AG08396 (cell line): ENCODE measurements around the gene MRPS25.

Experiments
- DNase-seq: peaks from one replicate; pipeline ENCODE4 v3.0.0; 2012; ENCODE audit warnings: low spot score, mixed read lengths

The MRPS25 gene

DNA sequence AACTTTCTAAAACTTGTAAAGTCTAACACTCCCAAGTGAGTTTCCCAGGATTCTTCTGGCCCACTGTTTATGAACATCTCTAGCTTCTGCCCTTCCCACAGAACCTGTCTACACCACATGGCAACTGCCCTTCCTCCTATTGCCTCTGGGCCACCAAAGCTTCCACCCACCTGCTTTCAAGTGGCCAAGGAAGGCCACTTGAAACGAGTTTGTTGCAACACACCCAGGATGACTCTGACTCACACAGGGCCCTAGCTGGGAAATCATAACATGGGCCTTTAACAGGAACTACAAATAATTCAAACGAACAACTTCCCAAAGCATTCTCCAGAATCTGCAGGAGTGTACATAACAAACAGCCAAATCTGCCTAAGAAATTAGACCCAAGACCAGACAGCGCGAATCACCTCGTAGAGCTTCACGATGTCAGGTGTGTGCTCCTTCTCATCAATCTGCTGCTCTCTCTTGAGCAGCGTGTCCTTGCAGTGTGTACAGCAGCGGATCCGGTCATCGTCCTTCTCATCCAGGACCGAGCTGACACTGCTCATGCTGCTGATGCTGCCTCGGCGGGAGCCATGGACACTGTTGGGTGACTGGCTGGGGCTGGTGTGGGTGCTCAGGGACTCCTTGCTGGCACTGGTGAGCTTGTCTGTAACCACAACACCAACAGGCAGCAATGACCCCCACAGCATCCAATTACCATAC, 17.0 kb upstream of the MRPS25 start:
- DNase-seq = peak; percentile 39

GRCh38 chr3:15079091-15079490, 14.0 kb upstream of the MRPS25 start:
- no peak for DNase-seq

- no peak for DNase-seq
Measured at GRCh38 chr3:15074500-15074899, 9.4 kb upstream of the MRPS25 start.

DNA sequence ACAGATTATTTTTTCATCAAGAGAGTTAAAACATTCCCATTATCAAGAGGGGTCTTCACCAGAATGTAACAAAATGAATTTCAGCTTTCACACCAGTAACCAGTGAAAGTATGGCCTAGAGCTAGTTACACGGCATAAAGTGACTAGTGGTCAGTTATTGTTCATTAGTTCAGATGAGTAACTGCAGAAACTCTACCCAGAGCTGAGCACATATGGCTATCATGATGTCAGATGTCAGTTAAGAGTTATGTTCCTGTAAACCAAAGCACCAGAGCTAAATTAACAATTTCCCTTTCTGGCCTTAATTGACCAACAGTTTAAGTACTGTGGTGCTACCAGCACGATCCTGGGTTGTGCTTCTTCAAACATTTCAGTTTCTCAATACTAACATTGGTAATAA, 6.6 kb upstream of the MRPS25 start:
- no peak for DNase-seq

- DNase-seq = no peak
Measured at GRCh38 chr3:15069441-15069840, 4.3 kb upstream of the MRPS25 start.

DNA sequence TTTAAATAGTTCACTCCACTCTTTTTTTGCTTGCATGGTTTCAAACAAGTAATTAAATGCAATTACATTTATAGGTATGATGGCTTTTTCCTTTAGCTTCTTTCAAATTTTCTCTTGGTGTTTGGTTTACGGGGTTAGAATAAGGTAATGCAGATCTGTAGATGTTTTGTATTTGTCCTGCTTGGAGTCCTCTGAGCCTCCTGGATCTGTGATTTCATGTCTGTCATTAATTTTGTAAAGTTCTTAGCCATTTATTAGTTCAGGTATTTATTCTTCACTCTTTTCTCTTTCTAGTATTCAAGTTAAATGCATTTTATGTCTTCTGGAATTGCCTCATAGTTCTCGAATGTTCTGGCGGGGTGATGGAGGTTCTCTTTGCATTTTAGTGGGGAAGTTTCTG, 1.4 kb upstream of the MRPS25 start:
- no peak for DNase-seq

GRCh38 chr3:15065550-15066007, 464 bp upstream of the MRPS25 start:
- DNase-seq = no peak

DNA sequence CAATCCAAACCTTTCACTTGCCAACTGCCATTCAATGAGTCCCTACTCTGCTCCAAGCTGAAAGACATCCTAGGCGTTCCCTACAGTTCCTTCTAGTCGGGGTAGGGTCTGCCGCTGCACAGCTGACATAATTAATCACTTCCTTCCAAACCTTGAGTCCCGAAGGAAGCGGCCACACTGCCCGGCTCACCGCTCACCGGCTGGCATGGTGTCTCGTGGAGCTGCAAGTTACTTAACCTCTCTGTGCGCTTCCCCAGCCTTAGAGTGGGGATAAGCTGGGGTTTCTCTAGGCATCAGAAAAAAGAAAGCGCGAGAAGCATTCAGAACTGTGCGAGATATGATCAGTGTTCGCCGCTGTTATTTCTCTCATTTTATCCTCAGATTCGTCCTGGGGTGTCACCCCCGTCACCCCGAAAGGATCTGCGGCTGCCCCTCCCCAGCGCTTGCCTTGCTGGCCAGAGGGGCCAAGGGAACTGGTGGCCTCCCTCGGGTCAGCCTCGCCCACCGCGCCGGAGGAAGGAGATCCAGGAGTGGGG, 748 bp downstream of the MRPS25 start:
- peak; percentile 60 for DNase-seq

GRCh38 chr3:15063656-15064286, 1.3 kb downstream of the MRPS25 start:
- DNase-seq = no peak

DNA sequence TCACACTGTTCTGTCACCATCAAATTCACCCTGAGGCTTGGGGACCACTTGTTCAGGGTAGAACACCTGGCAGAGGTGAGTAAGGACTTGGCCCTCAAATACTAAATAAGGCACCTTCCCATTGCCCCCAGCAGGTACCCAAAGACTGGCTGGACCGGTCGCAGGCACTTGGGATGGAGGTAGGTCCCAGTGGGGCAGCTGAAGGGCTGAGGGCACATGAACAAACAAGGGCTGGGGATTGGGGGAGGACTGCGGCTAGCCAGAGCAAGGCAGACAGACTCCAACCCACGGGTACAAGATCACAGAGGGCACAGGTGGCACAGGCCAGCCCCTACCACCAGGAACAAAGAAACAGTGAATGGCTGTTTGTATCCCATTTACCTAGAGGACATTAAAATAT, 1.9 kb downstream of the MRPS25 start:
- DNase-seq = no peak

- no peak for DNase-seq
Measured at GRCh38 chr3:15060029-15060428, 5.1 kb downstream of the MRPS25 start.

DNA sequence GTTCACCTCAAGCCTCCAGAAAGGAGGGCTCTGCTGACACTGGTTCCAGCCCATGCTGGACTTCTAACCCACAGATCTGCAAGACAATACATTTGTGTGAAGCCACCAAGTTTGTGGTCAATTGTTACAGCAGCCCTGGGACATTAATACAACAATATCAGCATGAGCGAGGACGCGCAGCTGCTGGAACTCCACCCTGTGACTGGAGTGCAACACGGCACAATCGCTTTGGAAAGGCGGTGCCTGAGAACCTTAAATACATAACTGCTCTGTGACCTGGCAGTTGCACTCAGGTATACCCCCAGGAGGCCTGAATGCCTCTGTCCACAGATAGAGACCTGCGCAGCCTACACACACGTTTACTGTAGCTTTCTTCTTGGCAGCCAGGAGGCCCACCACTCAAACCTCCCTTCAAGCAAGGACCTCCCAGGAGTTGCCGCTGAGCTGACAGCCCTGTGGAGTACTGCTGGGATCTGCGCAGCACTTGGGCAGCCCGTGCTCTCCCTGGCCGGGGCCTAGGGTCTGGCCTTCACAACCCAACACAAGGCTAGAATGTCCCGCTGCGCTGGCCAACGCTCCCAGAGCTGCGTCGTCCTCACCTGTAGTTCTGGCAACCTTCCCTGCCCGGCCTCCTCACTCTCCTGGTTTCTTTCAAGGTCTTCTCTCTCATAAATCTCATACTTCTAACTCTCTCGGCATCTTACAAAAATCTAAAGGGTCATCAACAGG, 8.3 kb downstream of the MRPS25 start:
- DNase-seq = no peak

DNA sequence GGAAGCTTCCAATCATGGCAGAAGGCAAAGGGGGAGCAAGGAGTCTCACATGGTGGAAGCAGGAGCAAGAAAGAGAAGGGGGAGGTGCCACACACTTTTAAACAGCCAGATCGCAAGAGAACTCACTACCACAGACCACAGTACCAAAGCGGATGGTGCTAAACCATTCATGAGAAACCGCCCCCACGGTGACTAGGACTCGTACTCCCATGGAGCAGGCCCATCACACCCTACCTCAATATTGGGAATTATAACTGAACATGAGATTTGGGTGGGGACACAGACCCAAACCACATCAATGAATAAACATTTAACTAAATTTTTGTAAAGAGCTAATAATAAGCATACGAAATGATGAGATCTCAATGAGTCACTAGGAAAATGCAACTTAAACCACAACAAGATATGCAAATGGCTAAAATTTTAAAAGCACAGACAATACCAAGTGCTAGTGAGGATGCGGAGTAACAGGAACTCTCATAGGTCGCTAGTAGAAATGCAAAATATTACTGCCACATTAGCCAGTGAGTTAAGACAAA, 10.0 kb downstream of the MRPS25 start:
- DNase-seq = peak; percentile 33

GRCh38 chr3:15053541-15053940, 11.6 kb downstream of the MRPS25 start:
- DNase-seq = no peak

DNA sequence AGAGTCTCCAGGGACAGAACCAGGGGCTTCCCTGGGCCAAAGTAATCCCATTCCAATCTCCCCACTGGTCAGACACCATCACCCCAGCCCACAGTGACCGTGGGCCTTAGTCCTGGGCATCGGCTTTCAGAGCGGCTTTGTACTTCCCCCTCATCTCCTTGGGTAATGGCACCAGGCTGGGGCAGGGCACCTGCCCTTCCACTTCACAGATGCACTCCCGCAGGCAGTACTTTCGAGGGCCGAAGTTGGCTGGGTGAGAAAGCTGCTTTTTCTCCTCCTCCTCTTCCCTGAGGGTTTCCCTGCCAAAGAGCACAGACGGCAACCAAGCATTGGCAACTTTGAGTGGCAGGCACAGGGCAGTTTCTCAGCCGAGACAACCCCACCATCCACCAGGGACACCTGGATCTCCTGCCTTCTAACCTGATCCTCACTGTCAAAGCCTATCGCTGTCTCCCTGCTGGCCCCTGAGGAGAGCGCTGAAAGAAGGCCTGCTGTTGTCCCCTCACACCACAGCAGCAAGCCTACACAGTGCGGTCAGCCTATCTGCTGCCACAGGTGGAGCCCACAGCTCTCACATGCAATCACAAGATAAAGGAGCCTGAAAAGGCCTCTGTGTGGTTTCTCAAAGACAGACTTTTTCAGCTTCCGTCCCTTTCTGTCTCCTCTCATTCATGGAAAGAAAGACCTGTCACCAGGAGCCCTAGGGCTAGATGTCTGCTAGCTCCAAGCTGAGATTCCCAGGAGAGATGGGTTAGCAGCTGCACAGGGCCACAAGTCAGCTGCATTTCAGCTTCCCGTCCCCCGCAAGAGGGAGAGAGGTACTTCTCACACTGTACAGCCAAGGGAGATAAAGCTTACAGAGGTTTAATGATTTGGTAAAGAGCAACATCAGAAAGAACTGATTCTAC, 12.5 kb downstream of the MRPS25 start:
- no peak for DNase-seq

GRCh38 chr3:15051531-15051930, 13.6 kb downstream of the MRPS25 start:
- DNase-seq = peak; percentile 67

- DNase-seq = no peak
Measured at GRCh38 chr3:15050405-15051092, 14.6 kb downstream of the MRPS25 start.

DNA sequence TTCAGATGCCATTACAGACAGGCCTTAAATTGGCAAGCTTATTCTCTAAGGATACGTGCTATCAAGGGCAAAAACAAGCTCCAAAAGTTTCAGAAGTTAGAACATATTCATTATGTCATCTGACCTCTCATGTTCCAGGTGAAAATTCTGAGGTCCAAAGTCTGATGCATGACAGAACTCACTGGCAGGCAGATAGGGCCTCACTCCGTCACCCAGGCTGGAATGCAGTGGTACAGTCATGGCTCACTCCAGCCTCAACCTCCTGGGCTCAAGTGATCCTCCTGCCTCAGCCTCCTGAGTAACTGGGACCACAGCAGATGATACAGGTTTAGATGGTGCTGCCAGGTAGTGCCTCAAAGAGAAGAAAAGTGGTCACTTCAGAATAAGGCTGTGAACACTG, 15.5 kb downstream of the MRPS25 start:
- DNase-seq = no peak

DNA sequence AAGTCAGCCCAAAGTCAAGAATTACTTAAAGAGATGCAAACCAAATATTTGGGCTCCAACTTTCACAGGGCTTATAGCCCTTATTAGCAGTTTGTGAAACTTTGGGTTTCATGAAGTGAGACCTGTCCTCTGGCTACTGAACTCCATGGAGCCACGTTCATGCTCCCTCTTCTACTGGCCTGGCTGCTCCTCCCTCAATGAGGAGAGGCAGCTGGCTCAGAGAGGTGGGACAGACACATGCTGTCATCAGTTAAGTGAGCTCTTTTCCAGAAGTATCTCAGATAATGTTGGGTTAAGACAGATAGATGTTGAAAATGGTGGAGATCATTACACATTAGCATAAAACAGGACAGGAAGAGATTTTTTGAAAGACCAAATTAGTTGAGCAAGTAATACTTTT, 19.4 kb downstream of the MRPS25 start:
- DNase-seq = no peak

DNA sequence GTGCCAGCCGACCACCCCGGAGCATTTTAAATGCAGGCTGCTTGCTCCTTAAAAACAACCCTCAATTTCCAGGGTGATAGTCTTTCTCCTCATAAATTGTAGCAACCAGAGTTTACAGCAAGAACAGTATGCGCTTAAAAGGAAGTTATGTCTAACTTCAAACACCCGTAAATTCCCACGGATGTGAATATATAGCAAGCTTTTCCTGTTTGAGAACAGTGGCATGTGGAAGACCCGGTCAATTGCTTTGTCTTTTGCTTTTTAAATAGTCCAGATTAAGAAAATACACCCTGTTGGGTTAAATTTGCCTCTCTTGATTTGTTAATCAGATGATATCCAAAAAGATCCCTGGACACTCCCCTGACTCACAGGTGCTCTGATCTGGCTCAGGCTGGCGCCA, 20.8 kb downstream of the MRPS25 start:
- DNase-seq = no peak
